GM10248 (cell line): ENCODE measurements around the gene CTSC.

Experiments
- CTCF ChIA-PET: fragments of 300-600 bp; sonication (Branson Sonifier 250); formaldehyde crosslinking; extraction: SDS; loops from one replicate; lab custom pipeline; 2021; ENCODE audit warnings: antibody characterized with exemption; lab: Yijun Ruan, JAX
- POLR2A ChIA-PET: fragments of 350-650 bp; sonication (Branson Sonifier 250); formaldehyde crosslinking; extraction: SDS; loops from one replicate; lab custom pipeline; 2020; ENCODE audit warnings: antibody characterized with exemption; lab: Yijun Ruan, JAX
- DNase-seq: peaks from one replicate; pipeline ENCODE4 v3.0.0; 2012; ENCODE audit errors: extremely low spot score
- CTCF ChIP-seq: IDR thresholded peaks from 2 replicates; pipeline ENCODE4 v1.5.1; 2012; ENCODE audit warnings: mild to moderate bottlenecking, low read depth; ENCODE audit errors: extremely low read depth, missing control alignments, control extremely low read depth

The CTSC gene

GRCh38 chr11:88355887-88356286 is 18.4 kb upstream of the CTSC start:
- ChIA-PET CTCF (interaction anchor here (1.1 to 2.9 kb wide), 5 partner anchors 9 to 129 kb away, joined by 4 to 15 read pairs (median 5); no protein-coding TSS in a partner anchor), POLR2A (interaction anchor here (0.6 to 1.6 kb wide), 2 partner anchors 18 to 181 kb away, joined by 3 to 7 read pairs; partner anchors contain the start of gene CTSC)
- no peak for DNase-seq
- no peak for TF ChIP-seq CTCF

- TF ChIP-seq CTCF: no peak
- POLR2A ChIA-PET: interaction anchor here (1.2 to 1.6 kb wide), 2 partner anchors 17 to 26 kb away, joined by 3 read pairs; partner anchors contain the start of gene CTSC
- CTCF ChIA-PET: interaction anchor here (1.1 to 2.9 kb wide), 6 partner anchors 10 to 339 kb away, joined by 3 to 15 read pairs (median 6); no protein-coding TSS in a partner anchor
- DNase-seq: no peak
These were observed 17.4 kb upstream of the CTSC start for GRCh38 chr11:88354912-88355311.

GRCh38 chr11:88353835-88354496 is 16.4 kb upstream of the CTSC start:
- ChIA-PET POLR2A (interaction anchor here (1.2 kb wide), 1 partner anchor 25 kb away, joined by 3 read pairs; no protein-coding TSS in a partner anchor), CTCF (interaction anchor here (0.6 to 2.9 kb wide), 7 partner anchors 9 to 338 kb away, joined by 3 to 15 read pairs (median 3); partner anchors contain the start of gene CTSC)
- TF ChIP-seq CTCF: no peak
- no peak for DNase-seq

- no peak for DNase-seq
- ChIA-PET CTCF (interaction anchor here (0.8 to 2.9 kb wide), 5 partner anchors 8 to 25 kb away, joined by 3 to 15 read pairs (median 4); partner anchors contain the start of gene CTSC), POLR2A (no interaction called here)
- TF ChIP-seq CTCF: no peak
These were observed 15.8 kb upstream of the CTSC start for GRCh38 chr11:88353386-88353785.

- CTCF ChIA-PET: interaction anchor here (0.7 to 1.5 kb wide), 2 partner anchors 10 to 13 kb away, joined by 3 to 5 read pairs; no protein-coding TSS in a partner anchor
- no peak for DNase-seq
These were observed 14.6 kb upstream of the CTSC start for GRCh38 chr11:88352139-88352538.

More at GRCh38 chr11:88352139-88352538, 14.6 kb upstream of the CTSC start:
- TF ChIP-seq CTCF: no peak
- POLR2A ChIA-PET: no interaction called here
